Activated B cell treated with CpG ODN at 0.5 μM for 24 hours (primary cell): ENCODE measurements around the gene SMIM9. TPM values are rescaled to one million over a fixed set of nuclear protein-coding genes. Genes with fewer than 3 reads are reported as not detected.
"Not testable (repeated sequence)": the region's sequence is repeated elsewhere in the genome, so short reads cannot be mapped to it uniquely, and the experiment has no call there.

Source experiments
- ATAC-seq: fragments of 200-7000 bp; cut with Tn5 transposase; one replicate; pipeline ENCODE4 v1.10.0; 2021; ENCODE audit warnings: low read depth, mild to moderate bottlenecking, moderate library complexity
- CTCF ChIA-PET: fragments of 350-600 bp; sonication (Branson Sonifier 250); formaldehyde crosslinking; loops from one replicate; lab custom pipeline; 2021; ENCODE audit warnings: antibody characterized with exemption; lab: Charles Lee
- POLR2A ChIA-PET: fragments of 350-600 bp; sonication (Branson Sonifier 250); formaldehyde crosslinking; loops from one replicate; lab custom pipeline; 2021; ENCODE audit warnings: antibody characterized with exemption; lab: Charles Lee
- DNase-seq: peaks from one replicate; pipeline ENCODE4 v3.0.0; 2022
- H3K27ac Mint-ChIP-seq: one replicate; pipeline ENCODE4 v1.8.0; 2020; ENCODE audit warnings: mixed read lengths
- H3K27me3 Mint-ChIP-seq: one replicate; pipeline ENCODE4 v1.8.0; 2021; ENCODE audit warnings: mixed read lengths
- H3K36me3 Mint-ChIP-seq: one replicate; pipeline ENCODE4 v1.8.0; 2021; ENCODE audit warnings: low read depth, mixed read lengths
- H3K4me1 Mint-ChIP-seq: one replicate; pipeline ENCODE4 v1.8.0; 2021; ENCODE audit warnings: mixed read lengths
- H3K4me3 Mint-ChIP-seq: one replicate; pipeline ENCODE4 v1.8.0; 2020; ENCODE audit warnings: mild to moderate bottlenecking, mixed read lengths
- H3K9me3 Mint-ChIP-seq: one replicate; pipeline ENCODE4 v1.8.0; 2020; ENCODE audit warnings: mixed read lengths
- CTCF ChIP-seq: fragments of 200-600 bp; IDR thresholded peaks from one replicate; pipeline ENCODE4 v1.8.0; 2022; ENCODE audit warnings: antibody characterized with exemption, mild to moderate bottlenecking
- intact Hi-C: fragments of 100-400 bp; cut with micrococcal nuclease; formaldehyde crosslinking; loops from one replicate; pipeline ENCODE4 v1.15.1; 2024
- total RNA-seq: library from RNA; stranded (reverse); gene quantifications from 2 replicates; pipeline ENCODE4 v1.2.3, GENCODE V29; 2022

The SMIM9 gene
- total RNA-seq, result not detected in 2 replicates

DNA sequence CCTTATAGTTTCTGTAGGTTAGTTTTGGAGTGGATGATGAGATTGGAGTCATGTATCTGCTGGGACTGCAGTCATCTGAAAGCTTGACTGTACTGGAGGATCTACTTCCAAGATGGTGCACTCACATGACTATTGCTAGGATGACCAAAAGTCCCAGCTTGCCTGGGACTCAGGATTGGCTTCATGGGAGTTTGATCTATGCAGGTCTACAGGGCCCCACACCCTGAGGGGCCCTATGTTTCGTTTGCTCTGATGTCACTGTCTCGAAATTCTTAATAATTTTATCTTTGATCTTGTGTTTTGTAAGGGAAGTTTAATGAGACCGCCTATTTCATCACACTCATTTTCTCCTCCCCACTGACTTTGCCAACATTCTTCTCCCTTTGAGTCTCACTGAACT lies at the start of gene SMIM9:
SMIM9 (minus strand) TSS at position 101 of the 400 bp plus-strand sequence. CDS start 3,806 bp downstream, outside the sequence.
- Mint-ChIP-seq H3K36me3 (no peaks in the 10 kb centered on the region), H3K27me3 (no peaks in the 10 kb centered on the region), H3K9me3 (no peaks in the 10 kb centered on the region), H3K27ac (no peak within 1 kb of the TSS), H3K4me3 (no peak within 1 kb of the TSS), H3K4me1 (peaks cover 4% of the 10 kb centered on the region)
- DNase-seq (no peak), ATAC-seq (no peak)
- CTCF ChIA-PET, result no interaction called here
- no peak for TF ChIP-seq CTCF
- intact Hi-C loops, result no loop called here
- POLR2A ChIA-PET, result interaction anchor here (0.5 kb wide), 1 partner anchor 14 kb away, joined by 3 read pairs; no protein-coding TSS in a partner anchor

- H3K9me3 Mint-ChIP-seq, H3K36me3 Mint-ChIP-seq, H3K27me3 Mint-ChIP-seq, H3K27ac Mint-ChIP-seq, ATAC-seq, DNase-seq, H3K4me1 Mint-ChIP-seq, H3K4me3 Mint-ChIP-seq, POLR2A ChIA-PET, CTCF ChIA-PET, intact Hi-C loops: not testable (repeated sequence)
Observed at GRCh38 chrX:154884069-154884468, 49.6 kb upstream of the SMIM9 start.

GRCh38 chrX:154873329-154873728 lies 38.9 kb upstream of the SMIM9 start:
- POLR2A ChIA-PET, result no interaction called here
- H3K27ac Mint-ChIP-seq, result no peak overlapping the region
- no peaks in the 10 kb centered on the region for H3K4me1 Mint-ChIP-seq
- H3K4me3 Mint-ChIP-seq, result no peak overlapping the region
- no peak for TF ChIP-seq CTCF
- intact Hi-C loops, result no loop called here
- CTCF ChIA-PET, result no interaction called here
- ATAC-seq (no peak), DNase-seq (no peak)
- H3K27me3 Mint-ChIP-seq, result no peaks in the 10 kb centered on the region
- H3K36me3 Mint-ChIP-seq, result no peaks in the 10 kb centered on the region
- H3K9me3 Mint-ChIP-seq, result peaks cover 1% of the 10 kb centered on the region

- H3K4me1 Mint-ChIP-seq, POLR2A ChIA-PET, H3K27ac Mint-ChIP-seq, intact Hi-C loops, H3K36me3 Mint-ChIP-seq, H3K4me3 Mint-ChIP-seq, DNase-seq, H3K9me3 Mint-ChIP-seq, ATAC-seq, H3K27me3 Mint-ChIP-seq, CTCF ChIA-PET: not testable (repeated sequence)
Observed at GRCh38 chrX:154868522-154868921, 34.1 kb upstream of the SMIM9 start.

DNA sequence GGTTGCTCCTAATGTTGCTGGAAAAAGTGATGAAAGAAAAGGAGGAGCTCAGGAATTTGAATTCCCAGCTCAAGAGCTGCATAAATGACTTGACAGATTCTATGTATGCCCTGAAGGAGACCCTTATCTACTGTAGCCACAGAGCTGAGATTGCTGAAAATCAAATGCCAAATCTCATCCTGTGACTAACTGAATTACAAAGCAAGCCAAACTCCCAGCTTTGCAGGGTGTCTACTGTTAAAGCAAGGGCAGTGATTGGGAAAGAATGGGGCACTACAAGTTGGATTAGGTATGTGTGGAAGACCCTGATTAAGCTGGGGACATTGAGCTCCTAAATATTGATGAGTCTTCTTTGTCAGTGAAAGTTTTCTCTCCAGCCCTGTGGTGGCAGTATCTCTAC lies 20.8 kb upstream of the SMIM9 start:
- ChIA-PET CTCF (no interaction called here), POLR2A (no interaction called here)
- Mint-ChIP-seq H3K4me3 (no peak overlapping the region), H3K4me1 (no peaks in the 10 kb centered on the region), H3K36me3 (no peaks in the 10 kb centered on the region), H3K27ac (no peak overlapping the region), H3K27me3 (no peaks in the 10 kb centered on the region), H3K9me3 (peaks cover 2% of the 10 kb centered on the region)
- no peak for DNase-seq
- no peak for ATAC-seq
- intact Hi-C loops, result no loop called here
- no peak for TF ChIP-seq CTCF

GRCh38 chrX:154850957-154851611 lies 16.6 kb upstream of the SMIM9 start:
- Mint-ChIP-seq H3K36me3 (no peaks in the 10 kb centered on the region), H3K27ac (no peak overlapping the region), H3K4me1 (no peaks in the 10 kb centered on the region), H3K9me3 (peaks cover 2% of the 10 kb centered on the region), H3K4me3 (no peak overlapping the region), H3K27me3 (no peaks in the 10 kb centered on the region)
- DNase-seq (no peak), ATAC-seq (no peak)
- CTCF ChIA-PET, result no interaction called here
- intact Hi-C loops, result no loop called here
- POLR2A ChIA-PET, result no interaction called here
- no peak for TF ChIP-seq CTCF
